Uterus (tissue), 4 donors: ENCODE data around the gene C3orf52. TPM values are rescaled to one million over a fixed set of nuclear protein-coding genes. Genes with fewer than 3 reads are reported as not detected.
A peak's percentile ranks its signal among the peaks of the same experiment; 100 is the strongest.

Experiments
- DNase-seq, 2 donors: peaks; one replicate each; pipeline ENCODE4 v3.0.0-alpha.2; 2019 to 2020
- H3K27ac ChIP-seq, 2 donors: fragments of 200-600 bp; sonication (generic); 1 replicate in 1 of 2; 2 replicates in 1 of 2; pipeline ENCODE4 v1.5.1; 2016 to 2018
- H3K27me3 ChIP-seq, 2 donors: fragments of 200-600 bp; sonication (generic); one replicate each; pipeline ENCODE4 v1.5.1; 2018 to 2019; ENCODE audit warnings: control low read depth in 1 of 2
- H3K36me3 ChIP-seq, 2 donors: fragments of 200-600 bp; sonication (generic); one replicate each; pipeline ENCODE4 v1.5.1; 2019; ENCODE audit warnings: control low read depth in 1 of 2
- H3K4me1 ChIP-seq, 2 donors: fragments of 200-600 bp; sonication (generic); one replicate each; pipeline ENCODE4 v1.5.1; 2018 to 2019; ENCODE audit warnings: control low read depth in 1 of 2
- H3K4me3 ChIP-seq, 2 donors: fragments of 200-600 bp; sonication (generic); 1 replicate in 1 of 2; 2 replicates in 1 of 2; pipeline ENCODE4 v1.5.1; 2018 to 2019; ENCODE audit warnings: mild to moderate bottlenecking in 1 of 2
- H3K9me3 ChIP-seq, 2 donors: fragments of 200-600 bp; sonication (generic); one replicate each; pipeline ENCODE4 v1.5.1; 2019; ENCODE audit warnings: control low read depth in 1 of 2
- CTCF ChIP-seq, 4 experiments: fragments of 200-600 bp in 2 of 4; fragments of 450-650 bp in 2 of 4; sonication (generic) in 2 of 4; IDR thresholded peaks; one replicate each; pipeline ENCODE4 v1.5.1; 2016 to 2019; ENCODE audit warnings: antibody characterized with exemption in 4 of 4, mild to moderate bottlenecking in 2 of 4, moderate library complexity in 1 of 4
- POLR2A ChIP-seq, 2 donors: fragments of 450-650 bp; IDR thresholded peaks; one replicate each; pipeline ENCODE4 v1.6.1; 2016; ENCODE audit warnings: antibody characterized with exemption in 2 of 2, mild to moderate bottlenecking in 1 of 2, moderate library complexity in 1 of 2
- intact Hi-C: fragments of 100-400 bp; cut with DNase I; formaldehyde crosslinking; loops from one replicate; pipeline ENCODE4 v1.15.1; 2023; ENCODE audit warnings: low total_unique reads
- total RNA-seq, 4 donors: library from RNA; depleted of rRNA in 3 of 4; stranded (reverse); fragments of >200 nt in 3 of 4; gene quantifications; one replicate each; pipeline versions ENCODE4 v1.1.0 to v1.2.4, GENCODE V29; 2014 to 2023
- donor health status: DM: yes; HTN: yes; CAD: no.

The C3orf52 gene
- total RNA-seq, 4 donors from 2014 or later: 0.51 to 4.4 (median 1.5) TPM

GRCh38 chr3:112097378-112097777 lies 11.2 kb downstream of the C3orf52 start:
- no peak overlapping the region for H3K27ac ChIP-seq
- no peak for DNase-seq
- TF ChIP-seq CTCF (IDR thresholded peaks at IDR 0.05) (no peak), POLR2A (IDR thresholded peaks at IDR 0.05) (no peak)
- no peaks in the 10 kb centered on the region for H3K36me3 ChIP-seq
- H3K4me3 ChIP-seq: no peak overlapping the region
- H3K9me3 ChIP-seq: no peaks in the 10 kb centered on the region
- H3K27me3 ChIP-seq: no peaks in the 10 kb centered on the region
- intact Hi-C loops: no loop called here
- no peaks in the 10 kb centered on the region for H3K4me1 ChIP-seq

- H3K9me3 ChIP-seq: no peaks in the 10 kb centered on the region
- H3K4me3 ChIP-seq: no peak overlapping the region
- TF ChIP-seq POLR2A (IDR thresholded peaks at IDR 0.05): no peak
- no peak for TF ChIP-seq CTCF (IDR thresholded peaks at IDR 0.05)
- no peaks in the 10 kb centered on the region for H3K27me3 ChIP-seq
- no peaks in the 10 kb centered on the region for H3K36me3 ChIP-seq
- no peaks in the 10 kb centered on the region for H3K4me1 ChIP-seq
- intact Hi-C loops: no loop called here
- no peak overlapping the region for H3K27ac ChIP-seq
- no peak for DNase-seq
These were observed 15.7 kb downstream of the C3orf52 start for GRCh38 chr3:112101916-112102315.

GRCh38 chr3:112104774-112105173 lies 18.6 kb downstream of the C3orf52 start:
- H3K4me3 ChIP-seq: no peak overlapping the region
- no peaks in the 10 kb centered on the region for H3K4me1 ChIP-seq
- H3K27ac ChIP-seq: no peak overlapping the region
- H3K36me3 ChIP-seq: no peaks in the 10 kb centered on the region
- DNase-seq: no peak
- TF ChIP-seq CTCF (IDR thresholded peaks at IDR 0.05) (no peak), POLR2A (IDR thresholded peaks at IDR 0.05) (no peak)
- no peaks in the 10 kb centered on the region for H3K9me3 ChIP-seq
- intact Hi-C loops: no loop called here
- no peaks in the 10 kb centered on the region for H3K27me3 ChIP-seq

- Histone ChIP-seq H3K4me3 (no peak overlapping the region), H3K36me3 (no peaks in the 10 kb centered on the region), H3K9me3 (no peaks in the 10 kb centered on the region), H3K27ac (no peak overlapping the region), H3K27me3 (no peaks in the 10 kb centered on the region), H3K4me1 (no peaks in the 10 kb centered on the region)
- no peak for DNase-seq
- intact Hi-C loops: no loop called here
- TF ChIP-seq POLR2A (IDR thresholded peaks at IDR 0.05) (no peak), CTCF (IDR thresholded peaks at IDR 0.05) (no peak)
These were observed 23.1 kb downstream of the C3orf52 start for GRCh38 chr3:112109322-112109721.

- DNase-seq: no peak
- peak in 3 of 4 experiments; percentile 21 to 35 (median 21) for TF ChIP-seq CTCF (IDR thresholded peaks at IDR 0.05)
- TF ChIP-seq POLR2A (IDR thresholded peaks at IDR 0.05): no peak
- intact Hi-C loops: no loop called here
These were observed 25.7 kb downstream of the C3orf52 start for GRCh38 chr3:112111785-112112402.

More at GRCh38 chr3:112111785-112112402, 25.7 kb downstream of the C3orf52 start:
- Histone ChIP-seq H3K27ac (no peak overlapping the region), H3K9me3 (no peaks in the 10 kb centered on the region), H3K4me3 (no peak overlapping the region), H3K36me3 (no peaks in the 10 kb centered on the region), H3K27me3 (no peaks in the 10 kb centered on the region), H3K4me1 (no peaks in the 10 kb centered on the region)
